Panc1 (cell line): Measurements from ENCODE around the gene MAGI1. TPM values are rescaled to one million over a fixed set of nuclear protein-coding genes. Genes with fewer than 3 reads are reported as not detected.

ENCODE experiments used
- ATAC-seq: fragments of 200-7000 bp; cut with Tn5 transposase; 2 replicates; pipeline ENCODE4 v1.9.1; 2020; ENCODE audit warnings: mild to moderate bottlenecking, moderate library complexity
- BruUV-seq: library from RNA; stranded (reverse); fragments of 400-500 nt; replicated peaks from 2 replicates; lab custom pipeline; 2021; lab: Mats Ljungman, UMichigan
- CTCF ChIA-PET: fragments of 300-600 bp; sonication (Branson Sonifier 250); formaldehyde crosslinking; loops from one replicate; lab custom pipeline; 2022; ENCODE audit warnings: antibody characterized with exemption; lab: Charles Lee
- POLR2A ChIA-PET: fragments of 300-600 bp; sonication (Branson Sonifier 250); formaldehyde crosslinking; loops from one replicate; lab custom pipeline; 2022; ENCODE audit warnings: antibody characterized with exemption; lab: Charles Lee
- DNase-seq: peaks from one replicate; pipeline ENCODE4 v3.0.0-alpha.2; 2010; ENCODE audit warnings: low read depth, low spot score
- H3K27ac ChIP-seq: 2 replicates; pipeline ENCODE4 v1.5.1; 2011; ENCODE audit warnings: mild to moderate bottlenecking, low read length, inconsistent platforms
- H3K27me3 ChIP-seq: fragments of 200-500 bp; sonication (Bioruptor generic); 2 replicates; pipeline ENCODE4 v1.6.0; 2014; ENCODE audit warnings: low read length, inconsistent platforms; ENCODE audit not compliant: control insufficient read depth, insufficient read depth
- H3K36me3 ChIP-seq: fragments of 200-500 bp; sonication (Bioruptor generic); 2 replicates; pipeline ENCODE4 v1.5.1; 2014; ENCODE audit warnings: inconsistent platforms, mild to moderate bottlenecking, low read length, moderate library complexity; ENCODE audit not compliant: control insufficient read depth, insufficient read depth
- H3K4me1 ChIP-seq: 2 replicates; pipeline ENCODE4 v1.5.1; 2011; ENCODE audit warnings: inconsistent platforms, mild to moderate bottlenecking, low read length, moderate library complexity; ENCODE audit not compliant: control insufficient read depth, insufficient read depth
- H3K4me3 ChIP-seq, 2 experiments: 2 replicates each; pipeline ENCODE4 v1.5.1; 2011 to 2012; ENCODE audit warnings: low read depth in 2 of 2, low read length in 2 of 2, mild to moderate bottlenecking in 2 of 2, inconsistent platforms in 1 of 2, moderate library complexity in 1 of 2
- H3K9me3 ChIP-seq: fragments of 200-500 bp; sonication (Bioruptor generic); 2 replicates; pipeline ENCODE4 v1.5.1; 2014; ENCODE audit warnings: low read depth, mild to moderate bottlenecking, inconsistent platforms, low read length, moderate library complexity; ENCODE audit not compliant: control insufficient read depth, insufficient read depth
- POLR2AphosphoS5 ChIP-seq: IDR thresholded peaks from 2 replicates; pipeline ENCODE4 v1.6.1; 2012; ENCODE audit warnings: mild to moderate bottlenecking, low read depth, low read length, moderate library complexity
- SIN3A ChIP-seq: IDR thresholded peaks from 2 replicates; pipeline ENCODE4 v1.6.1; 2012; ENCODE audit warnings: low read depth, mild to moderate bottlenecking, low read length, moderate library complexity, borderline replicate concordance; ENCODE audit not compliant: insufficient read depth
- TCF7L2 ChIP-seq: IDR thresholded peaks from 2 replicates; pipeline ENCODE4 v1.6.1; 2011; ENCODE audit warnings: mild to moderate bottlenecking, low read depth, low read length, inconsistent platforms
- in situ Hi-C: cut with HindIII; loops from 2 replicates; pipeline ENCODE4 v1.10.0; 2016; ENCODE audit warnings: low sequenced_read_pairs, low pct_unique_long_range_greater_than_20kb
- intact Hi-C: fragments of 100-400 bp; cut with micrococcal nuclease; formaldehyde crosslinking; loops from one replicate; pipeline ENCODE4 v1.10.0; 2022; ENCODE audit not compliant: unreplicated experiment
- total RNA-seq: library from RNA; stranded (reverse); gene quantifications from one replicate; pipeline ENCODE4 v1.2.1, GENCODE V29; 2021; ENCODE audit not compliant: unreplicated experiment
- TF ChIP-seq, protein P1 (sequence below): fragments of 450-650 bp; IDR thresholded peaks from 2 replicates; pipeline ENCODE4 v1.5.1; 2017; ENCODE audit warnings: mild to moderate bottlenecking
- TF ChIP-seq, protein P2 (sequence below), 2 experiments: IDR thresholded peaks; 2 replicates each; pipeline ENCODE4 v1.6.1; 2011 to 2012; ENCODE audit warnings: low read depth in 2 of 2, control low read depth in 1 of 2, low read length in 1 of 2, mild to moderate bottlenecking in 1 of 2, moderate library complexity in 1 of 2; ENCODE audit not compliant: insufficient read depth in 1 of 2

MAGI1 gene
- total RNA-seq, 1 experiment from 2014 or later = 9.5 TPM

DNA sequence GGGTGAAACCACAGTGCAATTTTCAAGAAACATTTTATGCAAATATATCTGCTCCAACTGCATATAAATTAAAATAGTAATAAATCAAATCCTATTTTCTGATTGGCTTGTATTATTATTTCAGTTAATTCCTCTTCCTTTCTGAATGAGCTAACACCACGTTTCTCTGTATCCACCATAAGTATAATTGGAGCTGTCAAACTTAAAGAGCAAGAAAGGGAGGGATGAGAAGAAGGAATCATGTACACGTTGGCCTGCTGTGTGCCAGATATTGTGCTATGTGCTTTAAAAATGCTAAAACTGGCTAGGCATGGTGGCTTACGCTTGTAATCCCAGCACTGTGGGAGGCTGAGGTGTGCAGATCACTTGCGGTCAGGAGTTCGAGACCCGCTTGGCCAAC lies 180.0 kb downstream of the MAGI1 start:
- ChIA-PET CTCF (no interaction called here), POLR2A (interaction anchor here (0.7 kb wide), 1 partner anchor 22 kb away, joined by 3 read pairs; no protein-coding TSS in a partner anchor)
- no peaks in the 10 kb centered on the region for H3K27me3 ChIP-seq
- H3K4me1 ChIP-seq = peaks cover 4% of the 10 kb centered on the region
- no TSS peak for BruUV-seq
- H3K9me3 ChIP-seq = no peaks in the 10 kb centered on the region
- no peaks in the 10 kb centered on the region for H3K36me3 ChIP-seq
- no peak overlapping the region for H3K27ac ChIP-seq
- in situ Hi-C loops = no loop called here
- TF ChIP-seq TCF7L2 (no peak), SIN3A (no peak), POLR2AphosphoS5 (no peak)
- TF ChIP-seq, protein P1, sequence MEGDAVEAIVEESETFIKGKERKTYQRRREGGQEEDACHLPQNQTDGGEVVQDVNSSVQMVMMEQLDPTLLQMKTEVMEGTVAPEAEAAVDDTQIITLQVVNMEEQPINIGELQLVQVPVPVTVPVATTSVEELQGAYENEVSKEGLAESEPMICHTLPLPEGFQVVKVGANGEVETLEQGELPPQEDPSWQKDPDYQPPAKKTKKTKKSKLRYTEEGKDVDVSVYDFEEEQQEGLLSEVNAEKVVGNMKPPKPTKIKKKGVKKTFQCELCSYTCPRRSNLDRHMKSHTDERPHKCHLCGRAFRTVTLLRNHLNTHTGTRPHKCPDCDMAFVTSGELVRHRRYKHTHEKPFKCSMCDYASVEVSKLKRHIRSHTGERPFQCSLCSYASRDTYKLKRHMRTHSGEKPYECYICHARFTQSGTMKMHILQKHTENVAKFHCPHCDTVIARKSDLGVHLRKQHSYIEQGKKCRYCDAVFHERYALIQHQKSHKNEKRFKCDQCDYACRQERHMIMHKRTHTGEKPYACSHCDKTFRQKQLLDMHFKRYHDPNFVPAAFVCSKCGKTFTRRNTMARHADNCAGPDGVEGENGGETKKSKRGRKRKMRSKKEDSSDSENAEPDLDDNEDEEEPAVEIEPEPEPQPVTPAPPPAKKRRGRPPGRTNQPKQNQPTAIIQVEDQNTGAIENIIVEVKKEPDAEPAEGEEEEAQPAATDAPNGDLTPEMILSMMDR = no peak
- TF ChIP-seq, protein P2, sequence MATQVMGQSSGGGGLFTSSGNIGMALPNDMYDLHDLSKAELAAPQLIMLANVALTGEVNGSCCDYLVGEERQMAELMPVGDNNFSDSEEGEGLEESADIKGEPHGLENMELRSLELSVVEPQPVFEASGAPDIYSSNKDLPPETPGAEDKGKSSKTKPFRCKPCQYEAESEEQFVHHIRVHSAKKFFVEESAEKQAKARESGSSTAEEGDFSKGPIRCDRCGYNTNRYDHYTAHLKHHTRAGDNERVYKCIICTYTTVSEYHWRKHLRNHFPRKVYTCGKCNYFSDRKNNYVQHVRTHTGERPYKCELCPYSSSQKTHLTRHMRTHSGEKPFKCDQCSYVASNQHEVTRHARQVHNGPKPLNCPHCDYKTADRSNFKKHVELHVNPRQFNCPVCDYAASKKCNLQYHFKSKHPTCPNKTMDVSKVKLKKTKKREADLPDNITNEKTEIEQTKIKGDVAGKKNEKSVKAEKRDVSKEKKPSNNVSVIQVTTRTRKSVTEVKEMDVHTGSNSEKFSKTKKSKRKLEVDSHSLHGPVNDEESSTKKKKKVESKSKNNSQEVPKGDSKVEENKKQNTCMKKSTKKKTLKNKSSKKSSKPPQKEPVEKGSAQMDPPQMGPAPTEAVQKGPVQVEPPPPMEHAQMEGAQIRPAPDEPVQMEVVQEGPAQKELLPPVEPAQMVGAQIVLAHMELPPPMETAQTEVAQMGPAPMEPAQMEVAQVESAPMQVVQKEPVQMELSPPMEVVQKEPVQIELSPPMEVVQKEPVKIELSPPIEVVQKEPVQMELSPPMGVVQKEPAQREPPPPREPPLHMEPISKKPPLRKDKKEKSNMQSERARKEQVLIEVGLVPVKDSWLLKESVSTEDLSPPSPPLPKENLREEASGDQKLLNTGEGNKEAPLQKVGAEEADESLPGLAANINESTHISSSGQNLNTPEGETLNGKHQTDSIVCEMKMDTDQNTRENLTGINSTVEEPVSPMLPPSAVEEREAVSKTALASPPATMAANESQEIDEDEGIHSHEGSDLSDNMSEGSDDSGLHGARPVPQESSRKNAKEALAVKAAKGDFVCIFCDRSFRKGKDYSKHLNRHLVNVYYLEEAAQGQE (IDR thresholded peaks at IDR 0.05; ENCODE audit: insufficient read depth in 1 of 2, low read depth in 2 of 2, low read length in 1 of 2) = no peak
- intact Hi-C loops = no loop called here
- DNase-seq = no peak
- ATAC-seq = no peak
- no peak overlapping the region for H3K4me3 ChIP-seq

DNA sequence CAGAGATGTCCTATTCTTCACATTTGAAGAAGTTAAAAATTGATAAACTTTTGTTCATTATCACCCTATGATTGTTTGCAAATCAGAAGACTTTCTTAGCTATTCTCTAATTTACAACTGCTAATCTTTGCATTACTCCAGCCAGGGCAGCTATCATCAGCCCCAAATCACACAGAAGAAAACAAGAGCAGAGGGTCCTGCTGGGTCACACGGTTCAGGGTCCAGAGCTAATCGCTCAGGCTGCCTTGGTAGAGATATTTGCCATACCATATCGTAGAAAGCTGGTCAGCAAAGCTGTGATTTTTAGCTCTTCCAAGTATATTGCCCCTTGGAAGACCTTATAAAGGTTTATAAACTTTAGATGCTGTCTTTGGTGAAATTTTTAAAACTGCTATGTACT lies 181.4 kb downstream of the MAGI1 start:
- no peaks in the 10 kb centered on the region for H3K9me3 ChIP-seq
- POLR2A ChIA-PET = no interaction called here
- H3K4me1 ChIP-seq = peaks cover 4% of the 10 kb centered on the region
- no peak overlapping the region for H3K27ac ChIP-seq
- H3K27me3 ChIP-seq = no peaks in the 10 kb centered on the region
- H3K4me3 ChIP-seq = no peak overlapping the region
- DNase-seq (no peak), ATAC-seq (no peak)
- BruUV-seq = no TSS peak
- CTCF ChIA-PET = interaction anchor here (0.5 kb wide), 1 partner anchor 252 kb away, joined by 3 read pairs; no protein-coding TSS in a partner anchor
- no peaks in the 10 kb centered on the region for H3K36me3 ChIP-seq
- in situ Hi-C loops (no loop called here), intact Hi-C loops (no loop called here)
- TF ChIP-seq SIN3A (no peak), POLR2AphosphoS5 (no peak), TCF7L2 (no peak)
- TF ChIP-seq, protein P1 = no peak
- TF ChIP-seq, protein P2 (IDR thresholded peaks at IDR 0.05; ENCODE audit: insufficient read depth in 1 of 2, low read depth in 2 of 2, low read length in 1 of 2) = no peak
